C4-2B (cell line): ENCODE data around the gene PYROXD2.

Source experiments
- ZFX ChIP-seq: fragments of 450-650 bp; IDR thresholded peaks from 2 replicates; pipeline ENCODE4 v1.6.1; 2017
- TF ChIP-seq, protein P1 (sequence below): fragments of 450-650 bp; conservative IDR thresholded peaks from 2 replicates; pipeline ENCODE4 v1.5.1; 2017; ENCODE audit warnings: mild to moderate bottlenecking

DNA sequence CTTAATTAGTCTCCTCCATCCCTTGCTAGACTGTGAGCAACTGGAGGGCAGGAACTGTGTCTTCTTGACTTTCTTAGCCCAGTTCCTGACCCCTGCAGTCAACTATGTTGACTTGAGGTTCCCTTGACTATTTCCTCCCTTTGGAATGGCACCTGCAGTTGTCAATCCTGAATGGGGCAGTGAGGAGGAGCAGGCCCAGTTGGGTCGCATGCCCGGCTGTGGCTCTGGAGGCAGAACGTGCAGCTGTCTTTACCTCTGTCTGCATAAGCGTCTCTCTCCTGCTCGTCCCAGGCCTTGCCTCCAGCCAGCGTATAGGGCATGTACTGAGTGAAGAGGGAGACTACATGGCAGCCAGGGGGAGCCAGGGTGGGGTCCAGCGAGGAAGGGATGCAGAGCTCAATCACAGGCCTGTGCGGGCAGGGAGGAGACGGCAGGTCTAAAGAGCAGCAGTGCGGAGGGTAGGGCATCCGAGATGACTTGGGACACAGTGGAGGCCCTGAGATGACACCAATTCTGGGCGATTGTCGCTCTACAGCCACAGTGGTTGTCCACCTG is 26.8 kb downstream of the PYROXD2 start:
- TF ChIP-seq, protein P1, sequence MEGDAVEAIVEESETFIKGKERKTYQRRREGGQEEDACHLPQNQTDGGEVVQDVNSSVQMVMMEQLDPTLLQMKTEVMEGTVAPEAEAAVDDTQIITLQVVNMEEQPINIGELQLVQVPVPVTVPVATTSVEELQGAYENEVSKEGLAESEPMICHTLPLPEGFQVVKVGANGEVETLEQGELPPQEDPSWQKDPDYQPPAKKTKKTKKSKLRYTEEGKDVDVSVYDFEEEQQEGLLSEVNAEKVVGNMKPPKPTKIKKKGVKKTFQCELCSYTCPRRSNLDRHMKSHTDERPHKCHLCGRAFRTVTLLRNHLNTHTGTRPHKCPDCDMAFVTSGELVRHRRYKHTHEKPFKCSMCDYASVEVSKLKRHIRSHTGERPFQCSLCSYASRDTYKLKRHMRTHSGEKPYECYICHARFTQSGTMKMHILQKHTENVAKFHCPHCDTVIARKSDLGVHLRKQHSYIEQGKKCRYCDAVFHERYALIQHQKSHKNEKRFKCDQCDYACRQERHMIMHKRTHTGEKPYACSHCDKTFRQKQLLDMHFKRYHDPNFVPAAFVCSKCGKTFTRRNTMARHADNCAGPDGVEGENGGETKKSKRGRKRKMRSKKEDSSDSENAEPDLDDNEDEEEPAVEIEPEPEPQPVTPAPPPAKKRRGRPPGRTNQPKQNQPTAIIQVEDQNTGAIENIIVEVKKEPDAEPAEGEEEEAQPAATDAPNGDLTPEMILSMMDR: no peak
- no peak for TF ChIP-seq ZFX
